Stomach (tissue), 9 donors: ENCODE measurements around the gene GSTT2B. TPM values are rescaled to one million over a fixed set of nuclear protein-coding genes. Genes with fewer than 3 reads are reported as not detected.

Experiments used
- DNase-seq, 2 donors: peaks; one replicate each; pipeline versions ENCODE4 v3.0.0 to v3.0.0-alpha.2; 2013 to 2019
- H3K27ac ChIP-seq, 5 donors: fragments of 200-600 bp in 4 of 5; sonication (generic) in 4 of 5; one replicate each; pipeline ENCODE4 v1.5.1; 2013 to 2019; ENCODE audit warnings: mild to moderate bottlenecking in 1 of 5, moderate library complexity in 1 of 5
- H3K27me3 ChIP-seq, 3 donors: fragments of 200-600 bp; sonication (generic); one replicate each; pipeline ENCODE4 v1.5.1; 2017 to 2019; ENCODE audit warnings: mixed run types in 1 of 3
- H3K36me3 ChIP-seq, 4 donors: fragments of 200-600 bp; sonication (generic); 1 replicate in 3 of 4; 2 replicates in 1 of 4; pipeline ENCODE4 v1.5.1; 2016 to 2019
- H3K4me1 ChIP-seq, 4 donors: fragments of 200-600 bp; sonication (generic); one replicate each; pipeline ENCODE4 v1.5.1; 2016 to 2019
- H3K4me3 ChIP-seq, 4 donors: fragments of 200-600 bp; sonication (generic) in 3 of 4; one replicate each; pipeline ENCODE4 v1.5.1; 2016 to 2019; ENCODE audit warnings: mild to moderate bottlenecking in 1 of 4
- H3K9me3 ChIP-seq, 4 donors: fragments of 200-600 bp; sonication (generic); one replicate each; pipeline ENCODE4 v1.5.1; 2016 to 2019
- CTCF ChIP-seq, 7 experiments: fragments of 450-650 bp in 4 of 7; fragments of 200-600 bp in 3 of 7; sonication (generic) in 3 of 7; IDR thresholded peaks; one replicate each; pipeline ENCODE4 v1.5.1; 2016 to 2019; ENCODE audit warnings: antibody characterized with exemption in 7 of 7, control low read depth in 2 of 7, mild to moderate bottlenecking in 1 of 7
- EP300 ChIP-seq: sonication (generic); formaldehyde crosslinking; IDR thresholded peaks from one replicate; pipeline ENCODE4 v1.6.1; 2017; ENCODE audit warnings: antibody characterized with exemption
- POLR2A ChIP-seq, 4 donors: fragments of 450-650 bp; IDR thresholded peaks; one replicate each; pipeline ENCODE4 v1.6.1; 2016; ENCODE audit warnings: antibody characterized with exemption in 4 of 4, control low read depth in 2 of 4, mild to moderate bottlenecking in 1 of 4, moderate library complexity in 1 of 4
- POLR2AphosphoS5 ChIP-seq, 3 donors: sonication (generic); formaldehyde crosslinking; IDR thresholded peaks; one replicate each; pipeline ENCODE4 v1.6.1; 2016; ENCODE audit warnings: antibody characterized with exemption in 3 of 3
- WGBS, 5 donors: extraction: QIAGEN DNeasy Blood & Tissue Kit in 3 of 5; methylation state at CpG; one replicate each; pipeline versions ENCODE4 v1.1.5 to v1.1.7; 2013 to 2018; 5-methylcytosine and 5-hydroxymethylcytosine counted together
- intact Hi-C: fragments of 100-400 bp; cut with DNase I; formaldehyde crosslinking; loops from one replicate; pipeline ENCODE4 v1.15.1; 2023; ENCODE audit warnings: low total_unique reads
- polyA plus RNA-seq, 3 donors: library from polyadenylated mRNA; stranded (reverse); fragments of 200-250 nt; gene quantifications; one replicate each; pipeline ENCODE4 v1.2.3, GENCODE V29; 2013
- total RNA-seq, 5 donors: library from RNA; depleted of rRNA; stranded (reverse); fragments of >200 nt; gene quantifications; one replicate each; pipeline versions ENCODE4 v1.1.0 to v1.2.3, GENCODE V29; 2014 to 2016
- donor health status: healthy with polysubstance abuse.
- donor health status: Bipolar disorder and iron deficiency.
- donor health status: healthy.

Gene GSTT2B
- total and polyA plus RNA-seq, 8 donors = 1.7 to 45.8 (median 10.1) TPM; not detected in 3

- intact Hi-C loops = loop anchor here (5.0 kb wide), 1 partner anchor 71 kb away; no protein-coding TSS in a partner anchor
- peaks cover 16 to 51% (median 32%) of the 10 kb centered on the region in 4 donors for H3K4me1 ChIP-seq
- no peak for DNase-seq
- no peak overlapping the region for H3K4me3 ChIP-seq
- peak overlapping the region in 2 of 5 donors; percentile 16 to 54 for H3K27ac ChIP-seq
- WGBS, 5 donors = 83 to 94% (median 93%) methylated on average over 1 of the region's 1 CpG
- no peaks in the 10 kb centered on the region for H3K27me3 ChIP-seq
- TF ChIP-seq POLR2AphosphoS5 (IDR thresholded peaks at IDR 0.05) (no peak), EP300 (no peak), CTCF (IDR thresholded peaks at IDR 0.05) (no peak), POLR2A (IDR thresholded peaks at IDR 0.05) (no peak)
- no peaks in the 10 kb centered on the region for H3K36me3 ChIP-seq
- no peaks in the 10 kb centered on the region for H3K9me3 ChIP-seq
Observed at GRCh38 chr22:24008022-24008283, 47.0 kb upstream of the GSTT2B start.

GRCh38 chr22:24007253-24008021 lies 46.4 kb upstream of the GSTT2B start:
- 63 to 79% (median 75%) methylated on average over 8 of the region's 8 CpGs for WGBS, 5 donors
- TF ChIP-seq CTCF (IDR thresholded peaks at IDR 0.05) = no peak
- no peak for TF ChIP-seq POLR2AphosphoS5 (IDR thresholded peaks at IDR 0.05)
- no peak for TF ChIP-seq POLR2A (IDR thresholded peaks at IDR 0.05)
- TF ChIP-seq EP300 = no peak
- Histone ChIP-seq H3K27me3 (no peaks in the 10 kb centered on the region), H3K36me3 (no peaks in the 10 kb centered on the region), H3K4me1 (peaks cover 13 to 46% (median 27%) of the 10 kb centered on the region in 4 donors), H3K9me3 (no peaks in the 10 kb centered on the region), H3K4me3 (no peak overlapping the region), H3K27ac (no peak overlapping the region)
- DNase-seq = no peak
- intact Hi-C loops = loop anchor here (5.0 kb wide), 1 partner anchor 70 kb away; no protein-coding TSS in a partner anchor

DNA sequence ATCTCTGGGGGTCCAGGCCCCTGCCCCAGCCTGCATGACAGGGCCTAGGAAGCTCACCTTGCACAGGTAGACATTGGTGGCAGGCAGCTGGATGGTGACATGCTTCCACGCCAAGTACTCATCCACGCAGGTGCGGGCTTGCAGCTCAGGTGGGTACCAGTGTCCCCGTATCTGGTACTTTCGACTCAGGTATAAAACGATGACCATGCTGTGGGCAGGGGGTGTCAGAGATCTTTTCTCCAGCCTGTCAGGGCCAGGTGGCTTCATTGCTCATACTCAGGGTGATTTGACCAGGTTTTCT lies 45.9 kb upstream of the GSTT2B start:
- Histone ChIP-seq H3K4me3 (no peak overlapping the region), H3K27ac (no peak overlapping the region), H3K4me1 (peaks cover 13 to 40% (median 21%) of the 10 kb centered on the region in 4 donors), H3K27me3 (no peaks in the 10 kb centered on the region), H3K9me3 (no peaks in the 10 kb centered on the region), H3K36me3 (no peaks in the 10 kb centered on the region)
- 86 to 95% (median 93%) methylated on average over 6 of the region's 6 CpGs for WGBS, 5 donors
- TF ChIP-seq POLR2AphosphoS5 (IDR thresholded peaks at IDR 0.05) (no peak), EP300 (no peak), POLR2A (IDR thresholded peaks at IDR 0.05) (no peak), CTCF (IDR thresholded peaks at IDR 0.05) (no peak)
- intact Hi-C loops = loop anchor here (5.0 kb wide), 1 partner anchor 70 kb away; no protein-coding TSS in a partner anchor
- no peak for DNase-seq

DNA sequence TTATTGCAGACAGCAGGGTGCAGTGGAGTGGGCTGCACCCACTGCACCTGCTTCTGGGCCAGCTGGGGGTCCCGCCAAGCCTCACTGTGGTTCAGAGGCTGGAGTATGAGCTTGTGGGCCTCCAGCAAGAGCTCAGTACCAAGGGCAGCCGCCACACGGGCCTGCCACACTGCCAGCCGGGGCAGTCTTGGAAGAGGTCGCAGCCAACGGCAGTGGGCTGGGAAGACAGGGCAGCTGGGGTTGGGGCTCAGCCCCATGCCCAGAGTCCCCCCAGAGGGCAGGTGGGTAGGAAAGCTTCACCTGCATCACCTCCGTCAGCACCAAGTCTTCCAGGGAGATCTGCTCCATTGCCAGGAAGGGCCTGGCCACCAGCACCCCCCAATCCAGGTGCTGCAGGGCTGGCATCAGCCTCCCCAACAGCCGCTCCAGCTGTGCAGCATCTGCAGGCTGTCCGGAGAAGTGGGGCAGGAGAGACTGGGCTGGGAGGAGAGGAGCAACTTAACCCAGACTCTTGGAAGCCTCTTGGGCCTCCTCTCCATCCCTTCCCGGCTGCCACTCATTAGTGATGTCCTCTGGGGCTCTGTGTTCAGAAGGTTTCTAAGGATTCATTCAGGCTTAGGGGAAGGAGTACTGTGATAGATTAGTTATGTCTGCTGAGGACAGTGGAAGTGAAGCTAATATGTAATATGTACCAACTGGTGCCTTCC lies 45.4 kb upstream of the GSTT2B start:
- no peak for DNase-seq
- Histone ChIP-seq H3K4me3 (no peak overlapping the region), H3K27ac (no peak overlapping the region), H3K9me3 (no peaks in the 10 kb centered on the region), H3K27me3 (no peaks in the 10 kb centered on the region), H3K4me1 (peaks cover 13 to 36% (median 17%) of the 10 kb centered on the region in 4 donors), H3K36me3 (no peaks in the 10 kb centered on the region)
- TF ChIP-seq CTCF (IDR thresholded peaks at IDR 0.05) (no peak), POLR2A (IDR thresholded peaks at IDR 0.05) (no peak), EP300 (no peak), POLR2AphosphoS5 (IDR thresholded peaks at IDR 0.05) (no peak)
- WGBS, 5 donors = 63 to 91% (median 84%) methylated on average over 10 of the region's 10 CpGs
- intact Hi-C loops = loop anchor here (5.0 kb wide), 1 partner anchor 69 kb away; no protein-coding TSS in a partner anchor
